Activated effector memory CD4-positive, alpha-beta T cell treated with Interleukin-2 at 50 U/mL for 16 hours (primary cell): ENCODE results near the gene FAM50B.

Experiments used
- DNase-seq: peaks from one replicate; pipeline ENCODE4 v3.0.0-alpha.2; 2020

FAM50B gene

GRCh38 chr6:3899061-3899460 is 49.9 kb downstream of the FAM50B start:
- DNase-seq: no peak

GRCh38 chr6:3899970-3900439 is 50.8 kb downstream of the FAM50B start:
- DNase-seq: no peak
